K562 (cell line): Measurements from ENCODE around the gene RBFOX2. TPM values are rescaled to one million over a fixed set of nuclear protein-coding genes. Genes with fewer than 3 reads are reported as not detected.

Experiments
- ATAC-seq: fragments of 200-7000 bp; cut with Tn5 transposase; 3 replicates; pipeline ENCODE4 v1.9.1; 2020; ENCODE audit warnings: moderate library complexity
- BruUV-seq: library from RNA; stranded (reverse); fragments of 400-500 nt; replicated peaks from 2 replicates; lab custom pipeline; 2021; lab: Mats Ljungman, UMichigan
- CTCF ChIA-PET: fragments of 300-600 bp; formaldehyde crosslinking; extraction: SDS; loops from one replicate; lab custom pipeline; 2021; ENCODE audit warnings: low intra/inter-chr PET ratio; lab: Yijun Ruan, JAX
- POLR2A ChIA-PET: fragments of 300-600, 350-650 bp; sonication (Branson Sonifier 250); formaldehyde crosslinking; extraction: SDS; loops from one replicate; lab custom pipeline; 2021; ENCODE audit warnings: antibody characterized with exemption, inconsistent platforms; lab: Yijun Ruan, JAX
- DNase-seq, 4 experiments: peaks; one replicate each; pipeline versions ENCODE4 v3.0.0 to v3.0.0-alpha.2; 2011 to 2018; ENCODE audit warnings: low spot score in 3 of 4, mixed read lengths in 3 of 4; ENCODE audit errors: extremely low read depth in 1 of 4
- FAIRE-seq: peaks from 2 replicates; lab custom pipeline; 2011; peaks lifted over from hg19 to GRCh38; lab: Jason Lieb, UNC
- H2AFZ ChIP-seq: 2 replicates; pipeline ENCODE4 v1.6.0; 2011; ENCODE audit warnings: low read depth, low read length, control low read depth, inconsistent platforms
- H3K27ac ChIP-seq: fragments of 200-600 bp; 3 replicates; pipeline ENCODE4 v1.8.0; 2011; ENCODE audit warnings: low read depth, mild to moderate bottlenecking, control low read depth, inconsistent platforms, low read length, moderate library complexity, mixed read lengths; ENCODE audit errors: extremely low read depth
- H3K27me3 ChIP-seq, 2 experiments: fragments of 300-600 bp in 1 of 2; 2 replicates in 1 of 2; 3 replicates in 1 of 2; pipeline versions ENCODE4 v1.6.0 to v1.8.0; 2011; ENCODE audit warnings: inconsistent platforms in 2 of 2, low read length in 2 of 2, mild to moderate bottlenecking in 1 of 2, mixed read lengths in 1 of 2, moderate library complexity in 1 of 2; ENCODE audit not compliant: control insufficient read depth in 2 of 2, insufficient read depth in 2 of 2
- H3K36me3 ChIP-seq: fragments of 300-600 bp; 3 replicates; pipeline ENCODE4 v1.8.0; 2011; ENCODE audit warnings: mild to moderate bottlenecking, low read length, inconsistent platforms; ENCODE audit not compliant: control insufficient read depth, insufficient read depth
- H3K4me1 ChIP-seq, 2 experiments: fragments of 200-600 bp in 1 of 2; replicated peaks in 1 of 2; 2 replicates in 1 of 2; 3 replicates in 1 of 2; pipeline versions ENCODE4 v1.5.1 to v1.8.0; 2011; ENCODE audit warnings: inconsistent platforms in 2 of 2, low read length in 2 of 2, mild to moderate bottlenecking in 1 of 2, mixed read lengths in 1 of 2, moderate library complexity in 1 of 2; ENCODE audit not compliant: control insufficient read depth in 2 of 2, insufficient read depth in 2 of 2
- H3K4me2 ChIP-seq: 2 replicates; pipeline ENCODE4 v1.6.1; 2011; ENCODE audit warnings: low read length, control low read depth, inconsistent platforms, mixed read lengths; ENCODE audit not compliant: insufficient read depth
- H3K4me3 ChIP-seq: fragments of 200-600 bp; sonication (generic), shearing (Covaris generic); 2 replicates; pipeline ENCODE4 v1.5.1; 2016; ENCODE audit warnings: control low read depth, inconsistent platforms
- H3K79me2 ChIP-seq: fragments of 200-600 bp; 3 replicates; pipeline ENCODE4 v1.8.0; 2011; ENCODE audit warnings: low read length, inconsistent platforms; ENCODE audit not compliant: control insufficient read depth, insufficient read depth
- H3K9ac ChIP-seq, 2 experiments: 2 replicates each; pipeline versions ENCODE4 v1.6.0 to v1.6.1; 2011; ENCODE audit warnings: low read depth in 2 of 2, low read length in 2 of 2, control low read depth in 1 of 2, inconsistent platforms in 1 of 2, mild to moderate bottlenecking in 1 of 2, mixed read lengths in 1 of 2; ENCODE audit not compliant: insufficient read depth in 1 of 2
- H3K9me1 ChIP-seq: one replicate; pipeline ENCODE4 v1.6.0; 2011; ENCODE audit warnings: inconsistent platforms, mild to moderate bottlenecking, low read length, moderate library complexity; ENCODE audit not compliant: control insufficient read depth, insufficient read depth
- H3K9me3 ChIP-seq: replicated peaks from 2 replicates; pipeline ENCODE4 v1.5.1; 2011; ENCODE audit warnings: low read depth, low read length, inconsistent platforms; ENCODE audit not compliant: control insufficient read depth, insufficient read depth
- H4K20me1 ChIP-seq: replicated peaks from 2 replicates; pipeline ENCODE4 v1.6.1; 2011; ENCODE audit warnings: low read length, inconsistent platforms, mixed read lengths; ENCODE audit not compliant: control insufficient read depth, insufficient read depth
- ARID2 ChIP-seq: fragments of 450-650 bp; IDR thresholded peaks from 2 replicates; pipeline ENCODE4 v1.6.1; 2017; ENCODE audit warnings: antibody characterized with exemption, mild to moderate bottlenecking
- CBX2 ChIP-seq: fragments of 200-600 bp; sonication (generic); IDR thresholded peaks from one replicate; pipeline ENCODE4 v1.6.1; 2012; ENCODE audit warnings: mild to moderate bottlenecking, low read length, inconsistent platforms; ENCODE audit not compliant: insufficient read depth, poor library complexity, severe bottlenecking
- ERF ChIP-seq: fragments of 450-650 bp; formaldehyde crosslinking; IDR thresholded peaks from 2 replicates; pipeline ENCODE4 v1.4.0; 2020; ENCODE audit warnings: mild to moderate bottlenecking, mixed read lengths
- GATA2 ChIP-seq: sonication (generic); formaldehyde crosslinking; IDR thresholded peaks from 2 replicates; pipeline ENCODE4 v1.4.0; 2020; ENCODE audit warnings: mild to moderate bottlenecking, missing genetic modification reagents
- MEF2D ChIP-seq: conservative IDR thresholded peaks from 2 replicates; pipeline ENCODE4 v1.6.1; 2016; ENCODE audit warnings: low read depth, missing genetic modification characterization, missing compliant biosample characterization
- NR2C1 ChIP-seq, 2 experiments: fragments of 450-650 bp; IDR thresholded peaks; 2 replicates each; pipeline ENCODE4 v1.6.1; 2017; ENCODE audit warnings: mild to moderate bottlenecking in 2 of 2, antibody characterized with exemption in 1 of 2, inconsistent platforms in 1 of 2, missing compliant biosample characterization in 1 of 2, missing genetic modification characterization in 1 of 2
- RFX5 ChIP-seq: IDR thresholded peaks from 2 replicates; pipeline ENCODE4 v1.6.1; 2011; ENCODE audit warnings: low read depth, mild to moderate bottlenecking, improper control_type of control experiment, low read length
- SMAD4 ChIP-seq: fragments of 250-450 bp; sonication (Bioruptor Pico); conservative IDR thresholded peaks from 2 replicates; pipeline ENCODE4 v1.8.0; 2021; ENCODE audit warnings: inconsistent platforms, mild to moderate bottlenecking, moderate library complexity
- XRCC4 ChIP-seq: IDR thresholded peaks from one replicate; pipeline ENCODE4 v1.6.1; 2011; ENCODE audit not compliant: insufficient read depth, insufficient read length; ENCODE audit errors: extremely low read depth
- ZFPM2 ChIP-seq: fragments of 250-450 bp; sonication (Bioruptor Pico); IDR thresholded peaks from 2 replicates; pipeline ENCODE4 v1.5.1; 2022; ENCODE audit warnings: mild to moderate bottlenecking
- ZKSCAN3 ChIP-seq: fragments of 250-450 bp; sonication (Bioruptor Pico); IDR thresholded peaks from 2 replicates; pipeline ENCODE4 v1.4.0; 2020
- ZNF23 ChIP-seq: fragments of 250-450 bp; sonication (Bioruptor Pico); IDR thresholded peaks from 2 replicates; pipeline ENCODE4 v1.4.0; 2020; ENCODE audit warnings: mild to moderate bottlenecking
- ZNF263 ChIP-seq: sonication (generic); formaldehyde crosslinking; IDR thresholded peaks from 2 replicates; pipeline ENCODE4 v1.8.0; 2022; ENCODE audit warnings: mild to moderate bottlenecking, missing genetic modification reagents, borderline replicate concordance
- ZNF668 ChIP-seq: fragments of 250-450 bp; sonication (Bioruptor Pico); IDR thresholded peaks from 2 replicates; pipeline ENCODE4 v1.8.0; 2022; ENCODE audit warnings: mild to moderate bottlenecking, inconsistent platforms
- WGBS: fragments of 100-300 bp; shearing (Covaris generic); methylation state at CpG from one replicate; pipeline ENCODE4 v1.1.6; 2016; ENCODE audit warnings: low coverage, mixed read lengths; ENCODE audit not compliant: insufficient coverage; ENCODE audit errors: missing lambda C conversion rate; 5-methylcytosine and 5-hydroxymethylcytosine counted together
- in situ Hi-C: fragments of 300-500 bp; cut with MboI; formaldehyde crosslinking; loops from 4 replicates; pipeline ENCODE4 v1.15.0; 2018; ENCODE audit warnings: inconsistent platforms, mixed read lengths
- intact Hi-C: fragments of 100-400 bp; cut with micrococcal nuclease; formaldehyde crosslinking; loops from 2 replicates; pipeline ENCODE4 v1.14.2; 2022
- polyA plus RNA-seq, 8 experiments: library from polyadenylated mRNA; depleted of rRNA in 4 of 8; stranded (reverse) in 5 of 8; unstranded in 3 of 8; fragments of >200 nt; fragmentation: Nextera tagmentation in 2 of 8; fragmentation: Illumina TruSeq in 1 of 8; extraction: Ambion mirVana in 2 of 8; extraction: Trizol in 1 of 8; gene quantifications; 2 replicates each; pipeline versions ENCODE4 v1.2.1 to v1.2.3, GENCODE V29; 2011 to 2014; ENCODE audit warnings: inconsistent platforms in 1 of 8, missing spikeins in 1 of 8
- total RNA-seq, 7 experiments: library from RNA; depleted of rRNA in 6 of 7; stranded (reverse); fragments of >200 nt in 6 of 7; fragmentation: Illumina TruSeq in 2 of 7; extraction: Trizol in 2 of 7; gene quantifications; 2 replicates each; pipeline versions ENCODE4 v1.2.1 to v1.2.3, GENCODE V29; 2011 to 2021; ENCODE audit warnings: low replicate concordance in 1 of 7
- TF ChIP-seq, protein P1 (sequence below), 2 experiments: IDR thresholded peaks; 2 replicates each; pipeline ENCODE4 v1.6.1; 2012; ENCODE audit warnings: improper control_type of control experiment in 2 of 2, low read depth in 2 of 2, low read length in 2 of 2, borderline replicate concordance in 1 of 2
- TF ChIP-seq, protein P2 (sequence below): IDR thresholded peaks from 2 replicates; pipeline ENCODE4 v1.6.1; 2011; ENCODE audit not compliant: insufficient read length; ENCODE audit errors: extremely low read depth
- TF ChIP-seq, protein P3 (sequence below): fragments of 150-350 bp; IDR thresholded peaks from 2 replicates; pipeline ENCODE4 v1.6.1; 2014; ENCODE audit warnings: low read depth, mild to moderate bottlenecking, low read length, borderline replicate concordance

RBFOX2 gene
- total and polyA plus RNA-seq, 9 of the 15 experiments (the other 6 are each of a cell fraction or from before 2014, with no cell fraction given): 5.8 to 24.8 (median 14.2) TPM

DNA sequence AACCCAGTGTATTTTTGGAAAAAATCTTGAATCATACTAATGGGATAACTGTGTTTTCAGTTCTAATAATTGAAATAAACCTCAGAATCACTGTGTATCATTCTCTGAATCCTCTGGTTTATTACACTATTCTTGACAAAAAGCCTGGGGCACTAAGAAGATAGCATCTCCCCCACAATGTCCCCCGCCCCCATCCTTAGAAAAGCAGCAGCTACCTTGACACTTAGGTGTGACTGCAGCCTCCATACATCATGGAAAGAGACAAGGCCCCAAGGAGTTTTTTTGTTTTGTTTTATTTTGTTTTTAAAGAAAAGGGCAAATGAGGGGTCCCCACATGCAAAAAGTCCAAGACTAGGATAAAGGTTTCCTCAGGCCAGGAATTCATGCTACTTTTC, 186.1 kb downstream of the RBFOX2 start:
- H3K9ac ChIP-seq: no peak overlapping the region
- no peak overlapping the region for H3K4me3 ChIP-seq
- TF ChIP-seq ZNF263 (CRISPR knock-in tag): no peak
- TF ChIP-seq SMAD4 (CRISPR knock-in tag): no peak
- TF ChIP-seq GATA2: no peak
- TF ChIP-seq ZFPM2 (CRISPR knock-in tag): no peak
- no peak for TF ChIP-seq ZNF23 (CRISPR knock-in tag)
- no peak for TF ChIP-seq ZNF668 (CRISPR knock-in tag)
- no peak for TF ChIP-seq ZKSCAN3
- TF ChIP-seq NR2C1 (IDR thresholded peaks at IDR 0.05): no peak
- TF ChIP-seq NR2C1 (tag; IDR thresholded peaks at IDR 0.05): no peak
- no peak for TF ChIP-seq ERF (CRISPR knock-in tag)
- no peak for TF ChIP-seq MEF2D (tag)
- TF ChIP-seq, protein P1, sequence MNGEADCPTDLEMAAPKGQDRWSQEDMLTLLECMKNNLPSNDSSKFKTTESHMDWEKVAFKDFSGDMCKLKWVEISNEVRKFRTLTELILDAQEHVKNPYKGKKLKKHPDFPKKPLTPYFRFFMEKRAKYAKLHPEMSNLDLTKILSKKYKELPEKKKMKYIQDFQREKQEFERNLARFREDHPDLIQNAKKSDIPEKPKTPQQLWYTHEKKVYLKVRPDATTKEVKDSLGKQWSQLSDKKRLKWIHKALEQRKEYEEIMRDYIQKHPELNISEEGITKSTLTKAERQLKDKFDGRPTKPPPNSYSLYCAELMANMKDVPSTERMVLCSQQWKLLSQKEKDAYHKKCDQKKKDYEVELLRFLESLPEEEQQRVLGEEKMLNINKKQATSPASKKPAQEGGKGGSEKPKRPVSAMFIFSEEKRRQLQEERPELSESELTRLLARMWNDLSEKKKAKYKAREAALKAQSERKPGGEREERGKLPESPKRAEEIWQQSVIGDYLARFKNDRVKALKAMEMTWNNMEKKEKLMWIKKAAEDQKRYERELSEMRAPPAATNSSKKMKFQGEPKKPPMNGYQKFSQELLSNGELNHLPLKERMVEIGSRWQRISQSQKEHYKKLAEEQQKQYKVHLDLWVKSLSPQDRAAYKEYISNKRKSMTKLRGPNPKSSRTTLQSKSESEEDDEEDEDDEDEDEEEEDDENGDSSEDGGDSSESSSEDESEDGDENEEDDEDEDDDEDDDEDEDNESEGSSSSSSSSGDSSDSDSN (IDR thresholded peaks at IDR 0.05; ENCODE audit: borderline replicate concordance in 1 of 2, low read depth in 2 of 2, low read length in 2 of 2): no peak
- TF ChIP-seq, protein P2, sequence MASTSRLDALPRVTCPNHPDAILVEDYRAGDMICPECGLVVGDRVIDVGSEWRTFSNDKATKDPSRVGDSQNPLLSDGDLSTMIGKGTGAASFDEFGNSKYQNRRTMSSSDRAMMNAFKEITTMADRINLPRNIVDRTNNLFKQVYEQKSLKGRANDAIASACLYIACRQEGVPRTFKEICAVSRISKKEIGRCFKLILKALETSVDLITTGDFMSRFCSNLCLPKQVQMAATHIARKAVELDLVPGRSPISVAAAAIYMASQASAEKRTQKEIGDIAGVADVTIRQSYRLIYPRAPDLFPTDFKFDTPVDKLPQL: no peak
- TF ChIP-seq CBX2: no peak
- no peak for TF ChIP-seq ARID2
- TF ChIP-seq, protein P3, sequence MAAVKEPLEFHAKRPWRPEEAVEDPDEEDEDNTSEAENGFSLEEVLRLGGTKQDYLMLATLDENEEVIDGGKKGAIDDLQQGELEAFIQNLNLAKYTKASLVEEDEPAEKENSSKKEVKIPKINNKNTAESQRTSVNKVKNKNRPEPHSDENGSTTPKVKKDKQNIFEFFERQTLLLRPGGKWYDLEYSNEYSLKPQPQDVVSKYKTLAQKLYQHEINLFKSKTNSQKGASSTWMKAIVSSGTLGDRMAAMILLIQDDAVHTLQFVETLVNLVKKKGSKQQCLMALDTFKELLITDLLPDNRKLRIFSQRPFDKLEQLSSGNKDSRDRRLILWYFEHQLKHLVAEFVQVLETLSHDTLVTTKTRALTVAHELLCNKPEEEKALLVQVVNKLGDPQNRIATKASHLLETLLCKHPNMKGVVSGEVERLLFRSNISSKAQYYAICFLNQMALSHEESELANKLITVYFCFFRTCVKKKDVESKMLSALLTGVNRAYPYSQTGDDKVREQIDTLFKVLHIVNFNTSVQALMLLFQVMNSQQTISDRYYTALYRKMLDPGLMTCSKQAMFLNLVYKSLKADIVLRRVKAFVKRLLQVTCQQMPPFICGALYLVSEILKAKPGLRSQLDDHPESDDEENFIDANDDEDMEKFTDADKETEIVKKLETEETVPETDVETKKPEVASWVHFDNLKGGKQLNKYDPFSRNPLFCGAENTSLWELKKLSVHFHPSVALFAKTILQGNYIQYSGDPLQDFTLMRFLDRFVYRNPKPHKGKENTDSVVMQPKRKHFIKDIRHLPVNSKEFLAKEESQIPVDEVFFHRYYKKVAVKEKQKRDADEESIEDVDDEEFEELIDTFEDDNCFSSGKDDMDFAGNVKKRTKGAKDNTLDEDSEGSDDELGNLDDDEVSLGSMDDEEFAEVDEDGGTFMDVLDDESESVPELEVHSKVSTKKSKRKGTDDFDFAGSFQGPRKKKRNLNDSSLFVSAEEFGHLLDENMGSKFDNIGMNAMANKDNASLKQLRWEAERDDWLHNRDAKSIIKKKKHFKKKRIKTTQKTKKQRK: no peak
- no peak for TF ChIP-seq XRCC4
- TF ChIP-seq RFX5: no peak
- no peak overlapping the region for H2AFZ ChIP-seq
- no peak overlapping the region for H3K27ac ChIP-seq
- DNase-seq (no peak), FAIRE-seq (no peak), ATAC-seq (no peak)
- WGBS: 38% methylated on average over 1 of the region's 1 CpG
- H3K9me1 ChIP-seq: no peaks in the 10 kb centered on the region
- in situ Hi-C loops (no loop called here), intact Hi-C loops (loop anchor here (10.0 kb wide), 2 partner anchors 72 to 118 kb away; no protein-coding TSS in a partner anchor)
- no peaks in the 10 kb centered on the region for H3K9me3 ChIP-seq
- no peaks in the 10 kb centered on the region for H3K79me2 ChIP-seq
- no TSS peak for BruUV-seq
- H3K4me1 ChIP-seq: peaks cover 0 to 8% of the 10 kb centered on the region in 2 experiments; a peak in 2 of 5 replicates
- POLR2A ChIA-PET: no interaction called here
- H3K27me3 ChIP-seq: no peaks in the 10 kb centered on the region
- no peaks in the 10 kb centered on the region for H4K20me1 ChIP-seq
- H3K4me2 ChIP-seq: no peak overlapping the region
- CTCF ChIA-PET: no interaction called here
- H3K36me3 ChIP-seq: no peaks in the 10 kb centered on the region
